NCI-H774 (cell line): Measurements from ENCODE around the gene OCIAD1.
A peak's percentile ranks its signal among the peaks of the same experiment; 100 is the strongest.
"Not testable (repeated sequence)": the region's sequence is repeated elsewhere in the genome, so short reads cannot be mapped to it uniquely, and the experiment has no call there.

Experiments
- DNase-seq: peaks from one replicate; lab custom pipeline; 2025; lab: John Stamatoyannopoulos, UW

Gene OCIAD1, protein sequence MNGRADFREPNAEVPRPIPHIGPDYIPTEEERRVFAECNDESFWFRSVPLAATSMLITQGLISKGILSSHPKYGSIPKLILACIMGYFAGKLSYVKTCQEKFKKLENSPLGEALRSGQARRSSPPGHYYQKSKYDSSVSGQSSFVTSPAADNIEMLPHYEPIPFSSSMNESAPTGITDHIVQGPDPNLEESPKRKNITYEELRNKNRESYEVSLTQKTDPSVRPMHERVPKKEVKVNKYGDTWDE

DNA sequence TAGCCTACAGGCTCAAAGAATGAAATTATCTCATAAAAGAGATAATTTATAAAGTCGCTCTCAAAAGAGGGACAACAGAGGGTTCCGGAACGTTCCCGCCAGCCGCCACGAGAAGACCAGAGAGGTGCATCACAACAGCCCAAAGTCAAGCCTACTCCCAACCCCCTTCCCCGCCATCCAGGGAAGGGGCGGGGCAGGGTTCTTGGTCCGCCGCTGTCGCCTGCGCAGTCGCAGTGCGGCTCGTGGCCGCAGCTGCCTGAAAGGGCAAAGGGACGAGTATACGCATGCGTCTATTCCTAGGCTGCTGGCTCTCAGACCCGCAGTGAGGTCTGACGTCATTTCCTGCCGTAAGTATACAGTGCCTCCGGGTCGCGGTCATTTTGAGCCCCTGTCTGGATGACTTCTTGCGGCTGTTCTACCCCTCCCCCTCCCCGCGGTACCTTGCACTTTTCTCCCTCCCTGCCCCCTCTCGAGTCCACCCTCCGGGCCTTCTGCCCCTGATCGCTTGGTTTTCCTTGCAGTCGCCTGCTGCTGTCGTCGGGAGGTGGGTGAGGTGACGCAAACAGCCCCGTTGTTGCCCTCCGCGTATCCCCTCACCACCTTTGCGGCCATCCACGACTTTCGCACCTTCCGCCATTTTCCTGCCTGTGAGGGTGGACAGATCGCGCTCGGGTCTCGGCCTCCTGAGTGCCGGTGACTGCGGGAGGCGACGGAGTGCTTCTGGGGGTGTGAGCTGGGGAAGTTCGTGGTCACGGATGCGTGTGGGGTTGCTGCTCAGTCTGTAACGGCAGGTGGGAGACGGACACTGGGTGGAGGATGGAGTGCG, at the start of gene OCIAD1:
Gene OCIAD1, plus strand, starts transcription at position 383 of the 826 bp plus-strand sequence. CDS start 1,537 bp downstream, outside the sequence.
- peak; percentile 97 for DNase-seq

GRCh38 chr4:48781968-48782367, 48.9 kb upstream of the OCIAD1 start:
- no peak for DNase-seq

- DNase-seq = no peak
Measured at GRCh38 chr4:48785302-48785701, 45.6 kb upstream of the OCIAD1 start.

DNA sequence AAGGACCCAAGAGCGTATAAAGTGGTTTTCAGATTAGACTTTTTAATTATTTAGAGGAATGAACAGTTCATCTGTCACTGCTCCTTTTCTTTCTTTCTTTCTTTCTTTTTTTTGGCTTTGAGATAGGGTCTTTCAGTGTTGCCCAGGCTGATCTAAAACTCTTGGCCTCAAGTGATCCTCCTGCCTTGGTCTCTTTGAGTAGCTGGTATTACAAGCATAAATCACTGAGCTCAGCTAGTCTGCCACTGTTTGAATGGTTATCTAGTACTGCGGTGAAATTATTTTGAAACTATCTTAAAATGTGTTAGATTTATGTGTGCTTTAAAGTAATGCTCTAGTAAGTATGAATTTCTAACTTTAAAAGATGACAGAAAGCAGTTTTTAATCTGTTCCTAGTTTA, 44.3 kb upstream of the OCIAD1 start:
- DNase-seq = no peak

GRCh38 chr4:48787056-48787455, 43.8 kb upstream of the OCIAD1 start:
- peak; percentile 11 for DNase-seq

DNA sequence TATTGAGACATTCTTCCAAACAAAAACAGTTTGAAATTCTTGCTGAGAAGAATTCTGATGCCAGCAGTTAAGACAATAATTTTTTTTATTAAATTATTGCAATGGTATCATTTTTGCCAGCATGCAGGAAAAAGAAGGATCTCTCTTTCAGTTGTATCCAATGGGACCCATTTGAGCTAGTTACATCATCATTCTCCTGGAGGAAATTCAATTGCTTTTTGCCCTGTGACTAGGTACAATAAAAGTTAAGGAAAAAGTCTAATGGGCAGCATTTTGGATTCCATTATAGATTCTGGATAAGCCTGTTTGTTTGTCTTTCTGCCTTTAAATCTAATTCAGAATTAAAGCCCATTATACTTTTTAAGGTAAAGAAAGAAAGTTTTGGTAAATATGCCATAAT, 40.3 kb upstream of the OCIAD1 start:
- no peak for DNase-seq

- DNase-seq = no peak
Measured at GRCh38 chr4:48791313-48791712, 39.6 kb upstream of the OCIAD1 start.

DNA sequence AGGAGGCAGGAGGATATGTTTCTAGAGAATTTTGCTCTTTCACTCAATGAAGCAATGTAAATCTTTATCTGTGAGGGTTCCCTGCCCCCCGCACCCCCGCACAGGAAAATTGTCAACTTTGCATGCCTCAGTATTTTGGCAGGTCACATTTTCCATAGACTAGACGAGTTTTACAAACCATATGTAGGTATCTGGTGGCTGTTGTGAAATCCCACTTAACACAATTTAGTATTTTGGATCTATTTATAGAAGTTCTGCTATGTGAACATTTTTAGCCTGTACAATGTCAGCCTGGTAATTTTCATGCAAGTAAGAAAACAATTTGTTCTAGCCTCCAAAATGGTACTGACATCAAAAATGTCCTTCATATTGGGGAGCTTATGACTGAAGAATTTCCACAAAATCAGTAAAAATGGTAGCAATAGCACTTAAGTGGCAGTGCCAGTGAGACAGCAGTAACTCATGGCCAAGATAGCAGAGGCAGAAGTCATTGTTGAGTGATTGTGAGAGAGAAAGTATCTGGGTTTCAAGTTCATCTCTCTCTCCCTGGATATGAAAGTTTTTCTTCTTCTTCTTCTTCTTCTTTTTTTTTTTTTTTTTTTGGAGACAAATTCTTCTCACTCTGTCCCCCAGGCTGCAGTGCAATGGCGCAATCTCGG, 38.4 kb upstream of the OCIAD1 start:
- DNase-seq = no peak

- DNase-seq = no peak
Measured at GRCh38 chr4:48795108-48795507, 35.8 kb upstream of the OCIAD1 start.

- no peak for DNase-seq
Measured at GRCh38 chr4:48796191-48796926, 34.5 kb upstream of the OCIAD1 start.

- DNase-seq = no peak
Measured at GRCh38 chr4:48796927-48797679, 33.8 kb upstream of the OCIAD1 start.

DNA sequence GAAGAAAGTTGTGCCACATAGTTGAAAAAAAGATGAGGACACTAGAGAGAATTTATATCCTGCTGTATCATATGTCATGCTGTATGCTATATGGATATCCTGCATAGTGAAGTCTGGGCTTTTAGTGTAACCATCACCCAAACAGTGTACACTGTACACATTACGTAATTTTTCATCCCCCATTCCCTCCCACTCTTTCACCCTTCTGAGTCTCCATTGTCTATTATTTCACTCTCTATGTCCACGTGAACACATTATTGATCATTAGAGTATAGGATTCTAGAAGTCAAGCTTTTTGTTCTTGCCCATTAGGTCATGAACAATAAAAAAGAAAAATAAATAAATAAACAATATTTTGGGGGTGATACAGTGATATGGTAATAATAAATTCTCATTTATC, 32.8 kb upstream of the OCIAD1 start:
- DNase-seq = no peak

GRCh38 chr4:48799157-48799556, 31.7 kb upstream of the OCIAD1 start:
- DNase-seq = no peak

DNA sequence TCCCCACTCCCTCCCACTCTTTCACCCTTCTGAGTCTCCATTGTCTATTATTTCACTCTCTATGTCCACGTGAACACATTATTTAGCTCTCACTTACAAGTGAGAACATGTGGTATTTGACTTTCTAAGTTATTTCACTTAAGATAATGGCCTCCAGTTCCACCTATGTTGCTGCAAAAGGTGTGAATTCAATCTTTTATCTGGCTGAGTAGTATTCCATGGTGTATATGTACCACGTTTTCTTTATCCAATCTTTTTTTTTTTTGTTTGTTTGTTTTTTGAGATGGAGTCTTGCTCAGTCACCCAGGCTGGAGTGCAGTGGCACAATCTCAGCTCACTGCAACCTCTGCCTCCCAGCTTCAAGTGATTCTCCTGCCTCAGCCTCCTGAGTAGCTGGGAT, 30.7 kb upstream of the OCIAD1 start:
- DNase-seq = not testable (repeated sequence)

DNA sequence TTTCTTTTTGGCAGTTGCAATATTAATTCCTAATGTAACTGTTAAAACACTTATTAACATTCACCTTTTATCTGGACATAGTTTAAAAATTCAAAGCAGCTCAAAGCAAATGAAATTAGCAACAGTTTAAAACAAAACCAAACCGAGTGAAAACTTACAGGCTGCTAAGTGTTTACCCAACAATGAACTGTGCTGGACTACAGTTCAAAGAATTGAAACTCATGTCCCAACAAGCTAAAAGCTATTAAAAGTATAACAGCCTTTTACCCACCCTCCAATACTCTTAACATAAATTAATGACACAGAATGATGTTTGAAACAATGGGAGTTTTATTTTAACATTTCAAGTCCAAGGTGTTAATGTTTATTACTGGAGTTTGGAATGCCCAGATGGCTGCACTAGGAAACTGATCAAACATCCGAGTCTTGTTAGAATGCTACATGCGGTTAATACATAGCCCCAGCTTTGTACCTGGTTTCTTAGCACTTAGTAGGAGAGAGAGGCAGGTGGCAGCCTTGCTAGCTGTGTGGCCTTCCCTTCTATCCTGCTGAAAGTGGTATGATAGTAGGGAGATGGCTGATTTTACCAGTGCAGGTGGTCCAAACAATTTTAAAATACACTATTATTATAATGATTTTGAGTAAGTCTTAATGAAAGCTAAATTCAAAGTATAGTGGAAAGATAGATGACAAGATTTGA, 29.7 kb upstream of the OCIAD1 start:
- DNase-seq = no peak

DNA sequence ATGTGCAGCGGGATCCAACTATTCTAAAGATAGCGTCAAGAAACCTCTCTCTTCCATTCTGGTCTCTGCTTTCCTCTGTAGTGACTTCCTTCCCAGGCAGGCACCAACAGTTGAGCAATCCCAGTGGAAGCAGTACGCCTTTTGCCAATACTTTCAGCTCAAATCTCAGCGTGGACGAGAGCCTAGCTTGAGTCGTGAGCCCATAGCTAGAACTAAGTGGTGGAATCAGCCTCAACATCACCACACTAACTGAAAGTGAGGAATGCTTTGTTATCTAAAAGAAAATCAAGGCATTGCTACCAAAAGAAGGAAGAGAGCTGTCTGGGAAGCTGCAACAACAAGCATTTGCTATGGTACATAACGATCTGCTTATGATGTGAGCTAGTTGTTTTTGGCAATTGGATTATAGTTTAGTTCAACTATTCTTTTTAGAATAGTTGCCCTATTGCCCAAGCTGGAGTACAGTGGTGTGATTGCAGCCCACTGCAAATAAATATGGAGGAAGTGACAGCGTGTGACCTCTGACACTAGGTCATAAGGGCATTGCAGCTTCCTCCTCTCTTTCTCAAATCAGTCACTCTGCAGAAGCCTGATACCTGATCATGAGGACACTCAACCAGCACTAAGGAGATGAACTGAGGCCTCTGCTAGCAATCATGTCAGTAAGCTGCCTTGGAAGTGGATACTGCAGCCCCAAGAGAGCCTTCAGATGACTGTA, 26.1 kb upstream of the OCIAD1 start:
- DNase-seq = no peak

- DNase-seq = no peak
Measured at GRCh38 chr4:48812866-48813265, 18.0 kb upstream of the OCIAD1 start.

GRCh38 chr4:48813964-48814363, 16.9 kb upstream of the OCIAD1 start:
- DNase-seq = no peak

- no peak for DNase-seq
Measured at GRCh38 chr4:48815483-48815882, 15.4 kb upstream of the OCIAD1 start.

DNA sequence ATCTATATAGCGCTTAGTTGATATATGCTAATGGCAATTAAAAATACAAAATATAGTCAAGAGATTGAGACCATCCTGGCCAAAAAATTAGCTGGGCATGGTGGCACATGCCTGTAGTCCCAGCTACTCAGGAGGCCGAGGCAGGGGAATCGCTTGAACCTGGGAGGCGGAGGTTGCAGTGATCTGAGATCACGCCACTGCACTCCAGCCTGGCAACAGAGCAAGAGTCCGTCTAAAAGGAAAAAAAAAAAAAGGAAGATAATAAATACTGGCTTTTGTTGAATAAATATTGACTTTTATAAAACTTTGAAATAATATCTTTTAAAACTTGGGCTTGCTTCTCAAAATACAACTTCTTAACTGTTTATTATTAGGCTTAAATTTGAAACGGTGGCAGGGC, 14.6 kb upstream of the OCIAD1 start:
- DNase-seq = not testable (repeated sequence)
